Measurements from ENCODE around the gene WIZ.

WIZ gene

GRCh38 chr19:15438124-15438496 lies 11.6 kb downstream of the WIZ start:
- POLR2A ChIA-PET = no interaction called here
- Histone ChIP-seq H3K27ac (ENCODE audit: extremely low read depth, low read depth, low read length) (no peak overlapping the region), H3K9me3 (ENCODE audit: control insufficient read depth, insufficient read depth, low read depth, low read length) (no peaks in the 10 kb centered on the region), H3K4me1 (ENCODE audit: control insufficient read depth, insufficient read depth, low read length) (no peaks in the 10 kb centered on the region), H3K36me3 (ENCODE audit: control insufficient read depth in 2 of 2, insufficient read depth in 1 of 2, low read length in 2 of 2) (no peaks in the 10 kb centered on the region), H3K4me3 (ENCODE audit: low read depth, low read length) (no peak overlapping the region)
- CTCF ChIA-PET = no interaction called here
- TF ChIP-seq ZNF302 (tag by site-specific recombination; IDR thresholded peaks at IDR 0.05; ENCODE audit: low read depth) = no peak
- TF ChIP-seq ZNF121 (tag by site-specific recombination; IDR thresholded peaks at IDR 0.05) = no peak
- no peak for TF ChIP-seq ZNF639 (tag by site-specific recombination; IDR thresholded peaks at IDR 0.05)
- no peak for TF ChIP-seq PRDM2 (tag by site-specific recombination; IDR thresholded peaks at IDR 0.05; ENCODE audit: borderline replicate concordance)
- no peak for TF ChIP-seq ZNF202 (tag by site-specific recombination; IDR thresholded peaks at IDR 0.05; ENCODE audit: borderline replicate concordance)
- TF ChIP-seq ZNF24 (tag by site-specific recombination; IDR thresholded peaks at IDR 0.05) = no peak
- no peak for TF ChIP-seq TCF7L2 (IDR thresholded peaks at IDR 0.05; ENCODE audit: borderline replicate concordance, low read depth, low read length)
- no peak for TF ChIP-seq ZNF654 (tag by site-specific recombination; IDR thresholded peaks at IDR 0.05; ENCODE audit: low read depth)
- no peak for TF ChIP-seq ZNF211 (tag by site-specific recombination; IDR thresholded peaks at IDR 0.05; ENCODE audit: low read depth)
- no peak for TF ChIP-seq ZNF146 (tag by site-specific recombination; IDR thresholded peaks at IDR 0.05)
- TF ChIP-seq SP3 (tag by site-specific recombination; IDR thresholded peaks at IDR 0.05) = no peak
- TF ChIP-seq ZBTB20 (tag by site-specific recombination; IDR thresholded peaks at IDR 0.05) = no peak
- TF ChIP-seq ZNF704 (tag by site-specific recombination; IDR thresholded peaks at IDR 0.05) = no peak
- TF ChIP-seq ZNF664 (tag by site-specific recombination; IDR thresholded peaks at IDR 0.05) = no peak

- Histone ChIP-seq H3K9me3 (ENCODE audit: control insufficient read depth, insufficient read depth, low read depth, low read length) (no peaks in the 10 kb centered on the region), H3K4me1 (ENCODE audit: control insufficient read depth, insufficient read depth, low read length) (no peaks in the 10 kb centered on the region), H3K36me3 (ENCODE audit: control insufficient read depth in 2 of 2, insufficient read depth in 1 of 2, low read length in 2 of 2) (no peaks in the 10 kb centered on the region), H3K27ac (ENCODE audit: extremely low read depth, low read depth, low read length) (no peak overlapping the region), H3K4me3 (ENCODE audit: low read depth, low read length) (no peak overlapping the region)
- CTCF ChIA-PET = interaction anchor here (0.7 to 1.1 kb wide), 3 partner anchors 18 to 118 kb away, joined by 4 to 9 read pairs (median 4); partner anchors contain the start of gene AKAP8L
- POLR2A ChIA-PET = interaction anchor here (0.7 kb wide), 1 partner anchor 19 kb away, joined by 3 read pairs; the partner anchor contains the start of gene AKAP8L
- TF ChIP-seq ZNF335 (tag by site-specific recombination; conservative IDR thresholded peaks at IDR 0.05) = no peak
- peak; percentile 48; the same call in 1 of the 2 replicates for TF ChIP-seq ZSCAN4 (tag by site-specific recombination; IDR thresholded peaks at IDR 0.05)
- TF ChIP-seq SP2 (tag by site-specific recombination; IDR thresholded peaks at IDR 0.05) = no peak
- no peak for TF ChIP-seq ZNF362 (tag by site-specific recombination; IDR thresholded peaks at IDR 0.05)
- TF ChIP-seq ZNF621 (tag by site-specific recombination; IDR thresholded peaks at IDR 0.05) = no peak
These were observed 12.2 kb downstream of the WIZ start for GRCh38 chr19:15437355-15438123.

Measured in HEK293 (cell line).